ENCODE measurements around the gene HSPA8. TPM values are rescaled to one million over a fixed set of nuclear protein-coding genes. Genes with fewer than 3 reads are reported as not detected.

Gene HSPA8
- total RNA-seq, 3 donors from 2014 or later (not counting 1 experiment from before 2014, with no cell fraction given), result 577 to 684 (median 633) TPM

DNA sequence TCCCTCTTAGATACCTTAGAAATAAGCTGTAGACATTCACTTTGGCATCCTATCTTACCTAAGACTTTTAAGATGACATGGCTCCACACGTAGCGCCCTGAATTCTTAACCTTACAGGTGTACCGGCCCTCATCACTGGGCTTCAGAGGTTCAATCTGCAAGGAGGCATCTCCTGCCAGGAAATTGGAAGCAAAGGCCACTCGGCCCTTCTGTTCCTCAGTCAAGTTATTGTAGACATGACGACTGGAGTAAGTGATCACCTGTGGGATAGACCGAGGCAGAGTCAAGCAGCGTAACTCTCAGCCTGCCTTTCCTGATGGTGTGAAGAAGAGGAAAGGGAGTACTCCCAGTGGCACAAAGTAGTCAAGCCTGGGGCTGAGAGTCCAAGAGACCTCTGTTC is 22.5 kb upstream of the HSPA8 start:
- Mint-ChIP-seq H3K9me3 (no peaks in the 10 kb centered on the region), H3K27me3 (ENCODE audit: low read depth in 2 of 2) (no peaks in the 10 kb centered on the region), H3K4me3 (no peak overlapping the region), H3K36me3 (no peaks in the 10 kb centered on the region), H3K27ac (no peak overlapping the region), H3K4me1 (peaks cover 27 to 31% of the 10 kb centered on the region in 2 donors)
- Histone ChIP-seq H3K27me3 (ENCODE audit: control insufficient read depth, insufficient read depth, low read length) (no peaks in the 10 kb centered on the region), H3K4me1 (ENCODE audit: control insufficient read depth, insufficient read depth, low read length) (peaks cover 30% of the 10 kb centered on the region), H3K36me3 (ENCODE audit: control insufficient read depth, insufficient read depth, low read length) (no peaks in the 10 kb centered on the region), H3K9me3 (ENCODE audit: control insufficient read depth, insufficient read depth, low read length) (peaks cover 2% of the 10 kb centered on the region), H3K4me3 (ENCODE audit: low read length) (no peak overlapping the region), H3K27ac (ENCODE audit: low read length) (no peak overlapping the region)
- 97% methylated on average over 7 of the region's 7 CpGs for WGBS (ENCODE audit: insufficient coverage)
- intact Hi-C loops (cut with micrococcal nuclease), result no loop called here
- TF ChIP-seq, protein P1, sequence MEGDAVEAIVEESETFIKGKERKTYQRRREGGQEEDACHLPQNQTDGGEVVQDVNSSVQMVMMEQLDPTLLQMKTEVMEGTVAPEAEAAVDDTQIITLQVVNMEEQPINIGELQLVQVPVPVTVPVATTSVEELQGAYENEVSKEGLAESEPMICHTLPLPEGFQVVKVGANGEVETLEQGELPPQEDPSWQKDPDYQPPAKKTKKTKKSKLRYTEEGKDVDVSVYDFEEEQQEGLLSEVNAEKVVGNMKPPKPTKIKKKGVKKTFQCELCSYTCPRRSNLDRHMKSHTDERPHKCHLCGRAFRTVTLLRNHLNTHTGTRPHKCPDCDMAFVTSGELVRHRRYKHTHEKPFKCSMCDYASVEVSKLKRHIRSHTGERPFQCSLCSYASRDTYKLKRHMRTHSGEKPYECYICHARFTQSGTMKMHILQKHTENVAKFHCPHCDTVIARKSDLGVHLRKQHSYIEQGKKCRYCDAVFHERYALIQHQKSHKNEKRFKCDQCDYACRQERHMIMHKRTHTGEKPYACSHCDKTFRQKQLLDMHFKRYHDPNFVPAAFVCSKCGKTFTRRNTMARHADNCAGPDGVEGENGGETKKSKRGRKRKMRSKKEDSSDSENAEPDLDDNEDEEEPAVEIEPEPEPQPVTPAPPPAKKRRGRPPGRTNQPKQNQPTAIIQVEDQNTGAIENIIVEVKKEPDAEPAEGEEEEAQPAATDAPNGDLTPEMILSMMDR (IDR thresholded peaks at IDR 0.05), result no peak
- ATAC-seq (no peak), DNase-seq (no peak)

DNA sequence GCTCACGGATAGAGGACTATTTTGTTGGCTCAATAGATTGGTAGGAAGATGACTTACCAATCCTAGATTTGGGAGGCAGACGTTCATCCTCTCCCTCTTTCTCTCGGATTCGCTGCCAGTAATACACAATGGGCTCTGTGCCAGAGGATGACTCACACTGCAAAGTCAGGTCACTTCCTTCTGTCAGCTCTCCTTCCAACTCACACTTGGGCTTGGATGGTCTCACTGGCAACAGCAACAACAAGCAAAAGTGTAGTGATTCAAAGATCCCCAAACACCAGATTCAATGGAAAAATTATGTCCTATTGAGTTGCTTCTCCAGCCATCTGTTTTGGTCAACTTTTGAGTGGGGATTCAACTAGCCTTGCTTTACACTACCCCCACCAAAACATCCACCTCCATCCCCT is 21.7 kb upstream of the HSPA8 start:
- Mint-ChIP-seq H3K4me3 (peak overlapping the region; percentile 40), H3K9me3 (no peaks in the 10 kb centered on the region), H3K4me1 (peaks cover 27 to 31% of the 10 kb centered on the region in 2 donors), H3K27me3 (ENCODE audit: low read depth in 2 of 2) (no peaks in the 10 kb centered on the region), H3K27ac (peak overlapping the region; percentile 61 to 77), H3K36me3 (no peaks in the 10 kb centered on the region)
- peaks cover 30% of the 10 kb centered on the region for H3K4me1 ChIP-seq (ENCODE audit: control insufficient read depth, insufficient read depth, low read length)
- 62% methylated on average over 4 of the region's 4 CpGs for WGBS (ENCODE audit: insufficient coverage)
- H3K27ac ChIP-seq (ENCODE audit: low read length), result peak overlapping the region; percentile 37
- ATAC-seq (peak in 1 of 3 donors; percentile 29), DNase-seq (peak; percentile 35 to 83)
- no peaks in the 10 kb centered on the region for H3K27me3 ChIP-seq (ENCODE audit: control insufficient read depth, insufficient read depth, low read length)
- TF ChIP-seq, protein P1 (IDR thresholded peaks at IDR 0.05), result no peak
- H3K9me3 ChIP-seq (ENCODE audit: control insufficient read depth, insufficient read depth, low read length), result peaks cover 2% of the 10 kb centered on the region
- no peaks in the 10 kb centered on the region for H3K36me3 ChIP-seq (ENCODE audit: control insufficient read depth, insufficient read depth, low read length)
- H3K4me3 ChIP-seq (ENCODE audit: low read length), result no peak overlapping the region
- intact Hi-C loops (cut with micrococcal nuclease), result no loop called here

DNA sequence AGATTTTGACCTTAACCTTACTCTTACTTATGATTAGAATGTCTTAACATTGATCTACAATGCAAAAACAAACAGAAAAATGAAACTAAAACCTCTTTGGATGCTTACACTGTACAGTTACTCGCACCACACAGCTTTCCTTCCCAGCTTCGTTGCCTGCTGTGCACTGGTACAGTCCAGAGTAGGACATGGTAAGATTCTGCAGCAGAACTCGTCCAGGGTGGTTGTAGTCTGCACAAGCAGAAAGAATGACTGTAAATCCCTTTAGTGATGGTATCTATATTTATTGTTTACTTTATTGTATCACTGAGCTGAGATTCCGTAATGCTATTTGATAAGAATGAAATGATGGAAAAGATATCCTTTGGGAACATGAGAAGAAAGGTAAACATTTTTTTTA is 21.0 kb upstream of the HSPA8 start:
- H3K36me3 Mint-ChIP-seq, result no peaks in the 10 kb centered on the region
- no peak overlapping the region for H3K4me3 Mint-ChIP-seq
- peaks cover 24 to 26% of the 10 kb centered on the region in 2 donors for H3K4me1 Mint-ChIP-seq
- H3K27ac Mint-ChIP-seq, result peak overlapping the region; percentile 61 to 77
- ATAC-seq, result no peak
- intact Hi-C loops (cut with micrococcal nuclease), result no loop called here
- no peaks in the 10 kb centered on the region for H3K9me3 Mint-ChIP-seq
- H3K4me3 ChIP-seq (ENCODE audit: low read length), result no peak overlapping the region
- H3K27ac ChIP-seq (ENCODE audit: low read length), result no peak overlapping the region
- 67% methylated on average over 3 of the region's 4 CpGs for WGBS (ENCODE audit: insufficient coverage)
- H3K36me3 ChIP-seq (ENCODE audit: control insufficient read depth, insufficient read depth, low read length), result no peaks in the 10 kb centered on the region
- TF ChIP-seq, protein P1 (IDR thresholded peaks at IDR 0.05), result no peak
- no peaks in the 10 kb centered on the region for H3K27me3 ChIP-seq (ENCODE audit: control insufficient read depth, insufficient read depth, low read length)
- no peaks in the 10 kb centered on the region for H3K27me3 Mint-ChIP-seq (ENCODE audit: low read depth in 2 of 2)
- peak in 1 of 2 donors; percentile 31 for DNase-seq
- peaks cover 2% of the 10 kb centered on the region for H3K9me3 ChIP-seq (ENCODE audit: control insufficient read depth, insufficient read depth, low read length)
- peaks cover 24% of the 10 kb centered on the region for H3K4me1 ChIP-seq (ENCODE audit: control insufficient read depth, insufficient read depth, low read length)

DNA sequence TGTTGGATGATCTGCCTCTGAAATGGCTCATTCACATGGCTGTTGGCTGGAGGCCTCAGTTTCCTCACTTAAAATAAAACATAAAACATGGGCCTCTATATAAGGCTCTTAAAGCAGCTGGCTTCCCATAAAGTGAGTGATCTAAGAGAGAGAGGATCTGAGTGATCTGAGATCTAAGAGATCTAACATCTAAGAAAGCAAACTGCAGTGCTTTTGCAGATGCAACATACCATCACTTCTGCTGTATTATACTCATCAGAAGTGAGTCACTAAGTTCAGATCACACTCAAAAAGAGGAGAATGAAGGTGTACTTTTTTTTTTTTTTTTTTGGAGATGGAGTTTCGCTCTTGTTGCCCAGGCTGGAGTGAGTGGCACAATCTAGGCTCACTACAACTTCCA is 18.1 kb upstream of the HSPA8 start:
- WGBS (ENCODE audit: insufficient coverage), result no CpG with 5 or more reads among the region's 1 CpG
- no peak overlapping the region for H3K27ac ChIP-seq (ENCODE audit: low read length)
- Mint-ChIP-seq H3K27me3 (ENCODE audit: low read depth in 2 of 2) (no peaks in the 10 kb centered on the region), H3K36me3 (no peaks in the 10 kb centered on the region), H3K4me3 (no peak overlapping the region), H3K9me3 (no peaks in the 10 kb centered on the region), H3K27ac (no peak overlapping the region), H3K4me1 (peaks cover 13 to 14% of the 10 kb centered on the region in 2 donors)
- ATAC-seq (no peak), DNase-seq (no peak)
- H3K9me3 ChIP-seq (ENCODE audit: control insufficient read depth, insufficient read depth, low read length), result peaks cover 2% of the 10 kb centered on the region
- H3K27me3 ChIP-seq (ENCODE audit: control insufficient read depth, insufficient read depth, low read length), result no peaks in the 10 kb centered on the region
- no peaks in the 10 kb centered on the region for H3K36me3 ChIP-seq (ENCODE audit: control insufficient read depth, insufficient read depth, low read length)
- peaks cover 4% of the 10 kb centered on the region for H3K4me1 ChIP-seq (ENCODE audit: control insufficient read depth, insufficient read depth, low read length)
- TF ChIP-seq, protein P1 (IDR thresholded peaks at IDR 0.05), result no peak
- no peak overlapping the region for H3K4me3 ChIP-seq (ENCODE audit: low read length)
- intact Hi-C loops (cut with micrococcal nuclease), result no loop called here
